Uterus (tissue), 2 donors: ENCODE data around the gene CFTR.

Experiments used
- CTCF ChIP-seq, 4 experiments: fragments of 200-600 bp in 2 of 4; fragments of 450-650 bp in 2 of 4; sonication (generic) in 2 of 4; IDR thresholded peaks; one replicate each; pipeline ENCODE4 v1.5.1; 2016 to 2019; ENCODE audit warnings: antibody characterized with exemption in 4 of 4, mild to moderate bottlenecking in 2 of 4, moderate library complexity in 1 of 4
- POLR2A ChIP-seq, 2 donors: fragments of 450-650 bp; IDR thresholded peaks; one replicate each; pipeline ENCODE4 v1.6.1; 2016; ENCODE audit warnings: antibody characterized with exemption in 2 of 2, mild to moderate bottlenecking in 1 of 2, moderate library complexity in 1 of 2

GRCh38 chr7:117664047-117664446, 184.2 kb downstream of the CFTR start:
- TF ChIP-seq POLR2A (IDR thresholded peaks at IDR 0.05) (no peak), CTCF (IDR thresholded peaks at IDR 0.05) (no peak)
